Lung (tissue), 12 donors: Measurements from ENCODE around the gene EPHB2. TPM values are rescaled to one million over a fixed set of nuclear protein-coding genes. Genes with fewer than 3 reads are reported as not detected.

Experiments
- ATAC-seq: fragments of 200-7000 bp; cut with Tn5 transposase; one replicate; pipeline ENCODE4 v1.9.1; 2020; ENCODE audit warnings: moderate number of reproducible peaks; ENCODE audit not compliant: insufficient read depth, low FRiP score
- DNase-seq, 3 donors: peaks; one replicate each; pipeline ENCODE4 v3.0.0-alpha.2; 2013 to 2017
- H3K27ac ChIP-seq, 2 donors: one replicate each; pipeline ENCODE4 v1.5.1; 2013; ENCODE audit warnings: mild to moderate bottlenecking in 2 of 2, moderate library complexity in 2 of 2, control low read depth in 1 of 2, inconsistent platforms in 1 of 2, low read depth in 1 of 2, low read length in 1 of 2
- H3K27me3 ChIP-seq, 3 donors: one replicate each; pipeline ENCODE4 v1.5.1; 2013; ENCODE audit warnings: low read length in 2 of 3; ENCODE audit not compliant: control insufficient read depth in 3 of 3, insufficient read depth in 3 of 3
- H3K36me3 ChIP-seq, 4 donors: one replicate each; pipeline ENCODE4 v1.5.1; 2013; ENCODE audit warnings: low read length in 4 of 4, mild to moderate bottlenecking in 1 of 4, moderate library complexity in 1 of 4; ENCODE audit not compliant: control insufficient read depth in 4 of 4, insufficient read depth in 4 of 4
- H3K4me1 ChIP-seq, 5 donors: one replicate each; pipeline ENCODE4 v1.5.1; 2013; ENCODE audit warnings: low read length in 5 of 5, mild to moderate bottlenecking in 2 of 5, moderate library complexity in 1 of 5; ENCODE audit not compliant: control insufficient read depth in 5 of 5, insufficient read depth in 5 of 5
- H3K4me3 ChIP-seq: one replicate; pipeline ENCODE4 v1.5.1; 2013; ENCODE audit warnings: mild to moderate bottlenecking, control low read depth, moderate library complexity
- H3K9ac ChIP-seq, 2 donors: one replicate each; pipeline ENCODE4 v1.5.1; 2013; ENCODE audit warnings: low read length in 2 of 2, control low read depth in 1 of 2; ENCODE audit not compliant: insufficient read depth in 1 of 2
- H3K9me3 ChIP-seq, 4 donors: one replicate each; pipeline ENCODE4 v1.5.1; 2013; ENCODE audit warnings: low read length in 3 of 4, mild to moderate bottlenecking in 1 of 4, moderate library complexity in 1 of 4; ENCODE audit not compliant: control insufficient read depth in 4 of 4, insufficient read depth in 3 of 4
- CTCF ChIP-seq: IDR thresholded peaks from 2 replicates; pipeline ENCODE4 v1.5.1; 2012; ENCODE audit warnings: mild to moderate bottlenecking; ENCODE audit errors: control extremely low read depth, extremely low read depth
- WGBS, 2 donors: extraction: QIAGEN DNeasy Blood & Tissue Kit; methylation state at CpG; one replicate each; pipeline ENCODE4 v1.1.7; 2013; 5-methylcytosine and 5-hydroxymethylcytosine counted together
- polyA plus RNA-seq, 2 donors: library from polyadenylated mRNA; stranded (reverse); fragments of 200-250 nt; gene quantifications; one replicate each; pipeline ENCODE4 v1.2.1, GENCODE V29; 2013
- total RNA-seq, 2 donors: library from RNA; depleted of rRNA in 1 of 2; stranded (reverse); fragments of >200 nt in 1 of 2; gene quantifications; one replicate each; pipeline ENCODE4 v1.2.1, GENCODE V29; 2014 to 2021
- donor health status: control.
- donor health status: control.
- donor health status: Bipolar disorder and iron deficiency.
- donor health status: healthy.
- donor health status: DM: yes; HTN: yes; CAD: no.

Gene EPHB2
- total and polyA plus RNA-seq, 4 donors: 1.2 to 8.5 (median 5.8) TPM

- no peak overlapping the region for H3K27ac ChIP-seq
- 87 to 90% methylated on average over 13 of the region's 13 CpGs for WGBS, 2 donors
- no peak for TF ChIP-seq CTCF
- H3K4me3 ChIP-seq: no peak overlapping the region
- no peak for DNase-seq
- no peaks in the 10 kb centered on the region for H3K4me1 ChIP-seq
- ATAC-seq: no peak
- H3K9ac ChIP-seq: no peak overlapping the region
- H3K36me3 ChIP-seq: no peaks in the 10 kb centered on the region
- H3K9me3 ChIP-seq: no peaks in the 10 kb centered on the region
- H3K27me3 ChIP-seq: no peaks in the 10 kb centered on the region
Measured at GRCh38 chr1:22761821-22762220, 51.2 kb downstream of the EPHB2 start.

GRCh38 chr1:22763487-22764200, 53.0 kb downstream of the EPHB2 start:
- WGBS, 2 donors: 82 to 84% methylated on average over 11 of the region's 11 CpGs
- ATAC-seq: no peak

GRCh38 chr1:22767852-22768251, 57.2 kb downstream of the EPHB2 start:
- Histone ChIP-seq H3K36me3 (no peaks in the 10 kb centered on the region), H3K27ac (no peak overlapping the region), H3K9me3 (no peaks in the 10 kb centered on the region), H3K4me3 (no peak overlapping the region), H3K27me3 (no peaks in the 10 kb centered on the region), H3K9ac (no peak overlapping the region), H3K4me1 (peaks cover 0 to 4% (median 0%) of the 10 kb centered on the region in 5 donors)
- DNase-seq: no peak
- 92 to 94% methylated on average over 9 of the region's 9 CpGs for WGBS, 2 donors
- no peak for ATAC-seq
- TF ChIP-seq CTCF: no peak

More at GRCh38 chr1:22763487-22764200, 53.0 kb downstream of the EPHB2 start:
- no peak overlapping the region for H3K27ac ChIP-seq
- no peak overlapping the region for H3K4me3 ChIP-seq
- no peaks in the 10 kb centered on the region for H3K27me3 ChIP-seq
- H3K4me1 ChIP-seq: no peaks in the 10 kb centered on the region
- TF ChIP-seq CTCF: no peak
- H3K9me3 ChIP-seq: no peaks in the 10 kb centered on the region
- H3K36me3 ChIP-seq: no peaks in the 10 kb centered on the region
- H3K9ac ChIP-seq: no peak overlapping the region
- no peak for DNase-seq

- Histone ChIP-seq H3K27ac (no peak overlapping the region), H3K4me1 (peaks cover 0 to 21% (median 13%) of the 10 kb centered on the region in 5 donors), H3K27me3 (no peaks in the 10 kb centered on the region), H3K4me3 (no peak overlapping the region), H3K9ac (no peak overlapping the region), H3K9me3 (no peaks in the 10 kb centered on the region), H3K36me3 (no peaks in the 10 kb centered on the region)
- TF ChIP-seq CTCF: no peak
- DNase-seq: no peak
- 90 to 93% methylated on average over 6 of the region's 6 CpGs for WGBS, 2 donors
- ATAC-seq: no peak
Measured at GRCh38 chr1:22769932-22770331, 59.3 kb downstream of the EPHB2 start.
